Urothelium cell line (cell line): ENCODE measurements around the gene FBXW11.

Experiments
- DNase-seq: peaks from one replicate; pipeline ENCODE4 v3.0.0; 2011; ENCODE audit warnings: low spot score, mixed read lengths
- FAIRE-seq: peaks from 2 replicates; lab custom pipeline; 2011; peaks lifted over from hg19 to GRCh38; lab: Jason Lieb, UNC

The FBXW11 gene

DNA sequence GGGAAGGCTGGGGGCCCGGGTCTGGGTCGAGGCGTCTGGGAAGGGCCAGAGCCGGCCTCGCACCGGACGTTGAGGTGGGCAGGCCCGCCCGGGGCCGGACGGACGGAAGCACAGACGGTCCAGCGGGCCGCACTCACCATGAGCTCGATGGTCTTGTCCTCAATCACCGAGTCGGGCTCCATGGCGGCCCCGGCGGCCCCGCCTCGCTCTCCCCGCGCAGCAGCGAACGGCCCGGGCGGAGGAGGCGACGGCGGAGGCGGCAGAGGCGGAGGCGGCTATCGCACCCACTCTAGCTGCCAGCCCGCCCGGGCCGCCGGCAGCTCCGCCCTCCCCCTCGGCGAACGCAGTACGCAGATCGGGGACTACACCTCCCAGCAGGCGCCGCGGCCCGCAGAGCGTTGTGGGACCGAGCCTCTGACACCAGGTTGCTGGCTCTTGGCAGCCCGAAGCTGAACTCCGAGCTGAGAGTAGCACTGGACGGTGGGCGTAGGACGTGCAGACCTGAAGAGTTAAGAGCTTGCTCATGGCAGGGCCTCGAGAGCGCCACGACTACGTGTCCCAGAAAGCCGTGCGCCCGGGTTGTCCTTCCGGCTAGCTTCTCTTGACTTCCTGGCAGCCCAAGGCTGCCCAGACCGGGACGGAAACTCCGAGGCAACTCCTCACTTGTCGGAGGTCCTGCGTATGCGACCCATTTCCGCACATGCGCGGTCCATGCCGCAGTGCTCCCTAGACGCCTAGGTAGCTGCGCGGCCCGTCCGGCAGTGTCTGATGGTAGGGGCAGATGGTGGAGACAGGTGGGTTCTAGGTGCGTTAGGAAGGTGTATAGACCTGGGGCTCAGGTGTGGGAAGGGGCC, at the start of gene FBXW11:
Gene FBXW11 (minus strand): TSS at position 318 of the 854 bp plus-strand sequence. CDS start 136 bp downstream, at position 182.
- FAIRE-seq (peak; percentile 81), DNase-seq (peak; percentile 97)

- no peak for DNase-seq
- no peak for FAIRE-seq
These were observed 49.6 kb upstream of the FBXW11 start for GRCh38 chr5:172055996-172056395.

- FAIRE-seq (no peak), DNase-seq (no peak)
These were observed 49.0 kb upstream of the FBXW11 start for GRCh38 chr5:172055421-172055820.

GRCh38 chr5:172054611-172055153, 48.2 kb upstream of the FBXW11 start:
- FAIRE-seq (no peak), DNase-seq (no peak)

- FAIRE-seq (no peak), DNase-seq (no peak)
These were observed 46.2 kb upstream of the FBXW11 start for GRCh38 chr5:172052450-172053236.

DNA sequence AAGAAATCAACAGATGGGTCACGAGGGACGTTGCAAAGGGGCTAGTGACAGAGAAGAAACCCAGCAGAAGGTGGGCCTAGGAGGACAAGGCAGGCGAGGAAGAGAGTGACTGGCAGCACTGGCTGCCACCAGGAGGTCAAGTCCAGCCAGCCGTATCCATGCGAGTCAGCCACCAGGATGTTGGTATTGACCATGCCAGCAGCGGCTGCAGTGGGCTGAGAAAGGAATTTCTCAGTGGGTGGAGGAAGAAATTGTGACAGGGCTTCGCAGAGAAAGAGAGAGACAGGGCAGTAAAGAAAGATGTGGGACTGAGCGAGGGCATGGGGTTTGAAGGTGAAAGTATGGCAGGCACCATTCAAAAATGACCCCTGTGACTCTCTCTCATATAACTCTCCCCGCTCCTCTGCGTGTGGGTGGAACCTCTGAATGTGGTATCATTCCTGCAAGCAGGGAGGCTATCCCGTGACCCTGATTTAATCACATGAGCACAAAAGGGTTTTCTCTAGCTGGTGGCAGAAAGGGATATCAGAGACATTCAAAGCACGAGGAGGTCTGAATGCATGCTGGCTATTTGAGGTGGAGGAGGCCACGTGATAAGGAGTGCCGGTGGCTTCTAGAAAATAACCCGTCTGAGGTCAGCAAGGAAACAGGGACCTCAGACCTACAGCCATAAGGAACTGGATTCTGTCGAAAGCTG, 45.4 kb upstream of the FBXW11 start:
- FAIRE-seq (no peak), DNase-seq (no peak)

DNA sequence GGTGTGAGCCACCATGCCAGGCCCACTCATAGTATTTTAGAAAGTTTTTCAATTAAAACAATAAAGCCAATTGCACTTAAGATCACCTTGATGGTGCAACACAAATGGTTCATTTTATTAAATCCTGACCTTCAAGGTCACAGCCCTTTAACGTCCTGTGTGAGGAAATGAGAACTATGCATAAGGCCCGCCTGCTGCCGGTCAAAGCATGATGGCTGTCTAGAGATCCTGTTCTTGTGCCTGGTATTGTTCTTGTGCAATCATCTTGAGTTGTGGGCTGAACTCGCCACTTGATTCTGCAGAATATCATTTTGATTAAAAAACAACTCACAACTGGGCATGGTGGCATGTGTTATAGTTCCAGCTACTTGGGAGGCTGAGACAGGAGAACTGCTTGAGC, 43.6 kb upstream of the FBXW11 start:
- FAIRE-seq (no peak), DNase-seq (no peak)

DNA sequence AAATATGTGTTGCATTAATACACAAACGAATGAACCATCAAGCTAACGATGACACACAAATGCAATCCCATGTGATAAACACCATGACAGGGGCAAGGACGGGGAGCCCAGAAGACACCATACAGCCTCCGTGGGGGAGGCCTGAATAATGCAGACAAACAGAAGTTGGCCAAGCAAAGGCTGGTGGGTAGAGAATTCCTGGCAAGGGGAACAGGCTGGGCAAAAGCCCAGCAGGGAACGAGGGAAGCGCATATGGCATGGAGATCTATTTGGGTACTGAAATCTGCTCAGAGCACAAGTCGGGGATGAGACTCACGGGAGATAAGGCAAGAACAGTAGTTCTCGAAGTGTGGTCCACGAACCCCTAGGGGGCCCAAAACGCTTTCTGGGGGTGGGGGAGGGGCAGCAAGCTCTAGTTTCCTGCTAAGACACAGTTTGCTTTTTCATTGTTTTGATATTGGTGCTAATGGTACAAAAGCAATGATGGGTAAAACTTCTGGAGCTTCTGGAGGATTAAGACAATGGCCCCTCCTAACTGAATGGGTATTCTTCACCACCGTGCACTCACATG, 42.9 kb upstream of the FBXW11 start:
- no peak for FAIRE-seq
- no peak for DNase-seq

DNA sequence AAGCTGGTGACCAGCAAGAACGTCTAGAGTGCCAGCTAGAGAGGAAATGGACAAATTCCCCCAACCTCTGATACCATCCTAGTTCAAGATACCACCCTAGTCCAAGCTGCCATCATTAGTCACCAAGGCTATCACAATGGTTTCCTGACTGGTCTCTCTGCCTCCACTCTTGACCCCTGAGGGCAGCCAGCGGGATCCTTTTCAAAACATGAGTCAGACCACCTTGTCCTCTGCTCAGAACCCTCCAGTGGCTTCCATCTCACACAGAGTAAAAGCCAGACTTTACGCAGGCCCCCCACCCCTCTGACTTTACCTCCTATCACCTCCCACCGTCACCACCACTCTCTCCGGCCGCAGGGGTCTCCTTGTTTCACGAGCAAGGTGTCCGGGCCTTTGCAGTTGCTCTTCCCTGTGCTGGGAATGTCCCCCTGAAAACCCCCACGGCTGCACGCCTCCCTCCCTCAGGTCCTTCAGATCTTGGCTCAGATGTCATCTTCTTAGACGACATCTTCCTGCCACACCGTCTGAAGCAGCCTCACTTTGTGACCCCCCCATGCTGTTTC, 42.2 kb upstream of the FBXW11 start:
- FAIRE-seq (no peak), DNase-seq (no peak)

DNA sequence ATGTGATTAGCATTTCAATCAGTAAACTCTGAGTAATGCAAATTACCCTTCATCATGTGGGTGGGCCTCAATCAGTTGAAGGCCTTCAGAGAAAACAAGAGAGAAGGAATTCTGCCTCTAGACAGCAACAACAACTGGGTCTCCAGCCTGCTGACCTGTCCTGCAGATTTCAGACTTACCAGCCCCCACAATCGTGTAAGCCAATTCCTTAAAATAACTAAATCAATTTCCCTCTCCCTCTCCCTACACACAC, 41.7 kb upstream of the FBXW11 start:
- no peak for FAIRE-seq
- DNase-seq: no peak

- FAIRE-seq (no peak), DNase-seq (no peak)
These were observed 40.2 kb upstream of the FBXW11 start for GRCh38 chr5:172046593-172046992.

DNA sequence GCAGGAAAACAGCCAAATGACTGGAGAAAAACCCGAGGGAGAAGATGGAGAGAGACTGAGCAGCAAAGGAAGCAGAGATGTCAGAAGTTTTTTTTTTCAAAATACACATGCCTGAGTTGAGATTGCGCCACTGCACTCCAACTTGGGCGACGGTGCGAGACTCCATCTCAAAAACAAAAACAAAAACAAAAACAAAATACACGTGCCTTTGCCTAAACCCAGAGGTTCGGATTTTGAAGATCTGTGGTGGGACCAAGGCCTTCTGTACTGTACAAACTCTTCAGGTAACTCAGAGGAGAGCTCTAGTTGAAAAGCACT, 38.8 kb upstream of the FBXW11 start:
- FAIRE-seq: no peak
- no peak for DNase-seq

- DNase-seq: no peak
- FAIRE-seq: no peak
These were observed 38.3 kb upstream of the FBXW11 start for GRCh38 chr5:172044631-172045314.

DNA sequence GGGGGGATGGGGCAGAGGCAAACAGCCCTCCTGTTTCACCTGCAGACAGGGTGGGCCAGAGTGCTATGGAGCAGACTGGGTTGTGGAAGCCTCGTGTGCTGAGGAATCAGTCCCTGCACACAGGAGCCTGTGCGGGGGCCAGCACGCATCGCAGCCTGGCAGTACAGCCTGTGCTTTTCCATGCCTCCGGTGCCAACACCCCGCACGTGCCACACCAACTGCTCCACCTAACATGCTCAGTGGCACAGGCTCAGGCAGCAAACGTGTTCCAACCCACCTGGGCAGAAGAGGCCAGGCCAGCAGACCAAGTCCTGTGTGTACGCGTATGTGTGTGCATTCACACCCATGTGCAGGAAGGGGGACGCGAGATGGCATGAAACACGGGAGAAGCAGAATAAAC, 37.4 kb upstream of the FBXW11 start:
- no peak for FAIRE-seq
- no peak for DNase-seq

DNA sequence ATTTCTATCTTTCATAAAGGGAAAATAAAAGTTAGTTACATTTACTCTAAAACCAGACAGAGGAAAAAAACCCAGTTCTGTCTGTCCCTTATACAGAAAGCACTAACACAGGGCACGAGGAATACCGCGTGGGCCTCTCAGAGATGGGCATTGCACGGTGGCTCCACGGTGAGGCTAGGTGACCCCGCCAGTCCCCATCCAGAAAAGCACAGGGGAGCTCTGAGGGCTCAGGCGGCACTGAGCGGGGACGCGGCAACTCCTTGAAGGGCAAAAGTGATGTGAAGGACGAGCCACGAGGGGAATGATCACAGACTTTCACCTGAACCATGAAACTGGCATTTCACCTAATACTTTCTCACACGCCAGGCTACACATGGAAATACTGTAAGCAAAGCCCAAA, 35.7 kb upstream of the FBXW11 start:
- no peak for DNase-seq
- no peak for FAIRE-seq

DNA sequence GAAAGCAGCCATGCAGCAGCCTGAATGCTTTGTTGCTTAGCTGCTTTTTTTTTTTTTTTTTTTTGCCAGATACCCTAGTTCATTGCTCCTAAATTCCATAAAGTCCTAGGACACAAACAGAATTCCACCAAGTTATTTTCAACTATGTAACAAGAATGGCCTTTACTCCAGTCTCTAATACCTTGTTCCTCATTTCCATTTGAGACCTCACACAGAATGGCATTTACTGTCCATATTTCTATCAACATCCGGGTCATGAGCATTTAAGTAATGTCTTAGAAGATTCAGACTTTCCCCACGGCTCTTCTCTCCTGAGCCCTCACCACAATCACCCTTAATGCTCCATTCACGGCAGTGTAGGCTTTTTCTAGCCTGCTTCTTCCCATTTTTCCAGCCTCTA, 31.7 kb upstream of the FBXW11 start:
- DNase-seq (no peak), FAIRE-seq (no peak)

GRCh38 chr5:172035049-172035448, 28.6 kb upstream of the FBXW11 start:
- FAIRE-seq (no peak), DNase-seq (no peak)

DNA sequence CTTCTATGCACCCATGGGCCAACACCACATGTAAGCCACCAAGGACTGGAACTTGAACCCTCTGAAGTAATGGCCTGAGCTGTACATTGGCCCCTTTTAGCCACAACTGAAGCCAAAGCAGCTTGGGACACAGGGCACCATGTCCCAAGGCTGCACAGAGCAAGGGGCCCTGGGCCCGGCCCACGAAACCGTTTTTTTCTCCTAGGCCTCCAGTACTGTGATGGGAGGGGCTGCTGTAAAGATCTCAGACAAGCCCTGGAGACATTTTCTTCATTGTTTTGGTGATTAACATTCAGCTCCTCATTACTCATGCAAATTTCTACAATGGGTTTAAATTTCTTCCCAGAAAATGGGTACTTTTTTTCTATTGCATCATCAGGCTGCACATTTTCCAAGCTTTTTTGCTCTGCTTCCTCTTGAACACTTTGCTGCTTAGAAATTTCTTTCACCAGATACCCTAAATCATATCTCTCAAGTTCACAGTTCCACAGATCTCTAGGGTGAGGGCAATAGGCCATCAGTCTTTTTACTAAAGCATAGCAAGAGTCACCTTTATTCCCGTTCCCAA, 25.5 kb upstream of the FBXW11 start:
- no peak for FAIRE-seq

DNA sequence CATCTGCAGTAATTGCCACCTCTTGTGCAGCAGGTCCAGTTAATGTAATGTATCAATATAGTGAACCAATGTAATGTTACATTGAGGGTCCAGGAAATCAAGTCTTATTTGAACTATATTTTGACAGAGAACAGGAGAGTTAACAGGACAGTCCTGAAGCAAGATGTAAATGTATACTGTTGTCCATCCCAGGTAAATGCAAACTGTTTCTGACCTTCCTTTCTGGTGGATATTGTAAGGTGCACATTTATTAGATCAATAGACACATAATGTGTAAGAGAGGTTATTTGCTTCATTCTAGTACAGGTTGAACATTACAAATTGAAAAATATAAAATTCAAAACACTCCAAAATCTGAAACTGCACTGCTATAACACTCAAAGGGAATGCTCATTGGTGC, 23.4 kb upstream of the FBXW11 start:
- DNase-seq (no peak), FAIRE-seq (no peak)

More for the DNA sequence above, 25.5 kb upstream of the FBXW11 start:
- no peak for DNase-seq

- FAIRE-seq: no peak
- no peak for DNase-seq
These were observed 21.7 kb upstream of the FBXW11 start for GRCh38 chr5:172028167-172028566.
